ENCODE measurements around the gene FREM1. TPM values are rescaled to one million over a fixed set of nuclear protein-coding genes. Genes with fewer than 3 reads are reported as not detected.

The FREM1 gene, protein sequence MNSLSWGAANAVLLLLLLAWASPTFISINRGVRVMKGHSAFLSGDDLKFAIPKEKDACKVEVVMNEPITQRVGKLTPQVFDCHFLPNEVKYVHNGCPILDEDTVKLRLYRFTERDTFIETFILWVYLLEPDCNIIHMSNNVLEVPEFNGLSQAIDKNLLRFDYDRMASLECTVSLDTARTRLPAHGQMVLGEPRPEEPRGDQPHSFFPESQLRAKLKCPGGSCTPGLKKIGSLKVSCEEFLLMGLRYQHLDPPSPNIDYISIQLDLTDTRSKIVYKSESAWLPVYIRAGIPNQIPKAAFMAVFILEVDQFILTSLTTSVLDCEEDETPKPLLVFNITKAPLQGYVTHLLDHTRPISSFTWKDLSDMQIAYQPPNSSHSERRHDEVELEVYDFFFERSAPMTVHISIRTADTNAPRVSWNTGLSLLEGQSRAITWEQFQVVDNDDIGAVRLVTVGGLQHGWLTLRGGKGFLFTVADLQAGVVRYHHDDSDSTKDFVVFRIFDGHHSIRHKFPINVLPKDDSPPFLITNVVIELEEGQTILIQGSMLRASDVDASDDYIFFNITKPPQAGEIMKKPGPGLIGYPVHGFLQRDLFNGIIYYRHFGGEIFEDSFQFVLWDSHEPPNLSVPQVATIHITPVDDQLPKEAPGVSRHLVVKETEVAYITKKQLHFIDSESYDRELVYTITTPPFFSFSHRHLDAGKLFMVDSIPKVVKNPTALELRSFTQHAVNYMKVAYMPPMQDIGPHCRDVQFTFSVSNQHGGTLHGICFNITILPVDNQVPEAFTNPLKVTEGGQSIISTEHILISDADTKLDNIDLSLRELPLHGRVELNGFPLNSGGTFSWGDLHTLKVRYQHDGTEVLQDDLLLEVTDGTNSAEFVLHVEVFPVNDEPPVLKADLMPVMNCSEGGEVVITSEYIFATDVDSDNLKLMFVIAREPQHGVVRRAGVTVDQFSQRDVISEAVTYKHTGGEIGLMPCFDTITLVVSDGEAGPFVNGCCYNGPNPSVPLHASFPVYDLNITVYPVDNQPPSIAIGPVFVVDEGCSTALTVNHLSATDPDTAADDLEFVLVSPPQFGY (N-terminal part only)
- total RNA-seq, result 10 to 100 TPM in 2 of 6 donors, 1 to 10 TPM in 4; 4.6 to 19.8 (median 7.4) TPM
- polyA plus RNA-seq, result 10 to 100 TPM in 1 of 2 donors, 1 to 10 TPM in 1; 8.4 to 15.4 TPM

DNA sequence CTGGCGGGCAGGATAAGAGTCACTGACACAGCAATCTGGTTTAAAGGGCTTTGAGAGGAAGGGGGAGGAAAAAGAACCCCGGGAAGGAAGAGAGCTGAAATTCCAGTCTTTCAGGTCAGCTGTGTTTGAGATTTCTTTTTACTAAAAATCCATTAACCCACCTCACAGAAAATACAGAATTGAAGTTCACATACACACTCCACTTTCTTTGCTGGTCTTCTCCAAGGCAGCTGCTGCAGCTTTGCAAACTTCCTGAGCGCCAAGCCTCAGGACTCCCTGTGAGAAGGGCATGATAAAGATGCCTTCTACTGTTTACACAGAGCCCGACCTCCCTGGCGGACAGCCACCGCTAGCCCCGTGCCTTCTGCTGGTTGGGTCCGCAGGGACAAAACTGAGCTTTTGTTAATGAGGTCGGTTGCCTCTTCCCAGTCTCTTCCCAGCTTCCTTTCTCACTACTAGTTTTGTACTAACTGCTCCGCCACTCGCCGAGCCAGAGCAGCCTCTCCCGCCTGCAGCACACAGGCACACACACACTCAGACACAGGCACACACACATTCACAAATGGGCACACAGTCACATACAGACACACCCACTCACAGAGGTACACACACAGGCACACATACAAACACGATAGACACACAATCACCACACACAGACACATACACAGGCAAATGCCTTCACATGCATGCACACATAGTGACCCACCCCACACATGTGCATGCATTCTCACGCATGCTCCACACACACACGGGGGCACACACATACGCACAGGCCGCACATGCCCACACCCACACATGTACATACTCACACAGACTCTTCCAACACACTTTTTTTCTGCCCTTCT is at the start of gene FREM1:
FREM1 (minus strand) TSS at position 468 of the 845 bp plus-strand sequence. CDS start 41,451 bp downstream, outside the sequence.
- 6 to 11% methylated on average over 18 of the region's 18 CpGs for WGBS, 2 donors
- Histone ChIP-seq H3K36me3 (no peaks in the 10 kb centered on the region), H3K4me3 (peak within 1 kb of the TSS in 2 of 4 donors; percentile 30 to 33), H3K27ac (peak within 1 kb of the TSS; percentile 25 to 76 (median 48)), H3K4me1 (peaks cover 48 to 73% (median 73%) of the 10 kb centered on the region in 3 donors), H3K9me3 (no peaks in the 10 kb centered on the region), H3K27me3 (no peaks in the 10 kb centered on the region)
- DNase-seq, result peak; percentile 11 to 62 (median 38)
- no peak for FAIRE-seq
- intact Hi-C loops (cut with DNase I), result no loop called here
- TF ChIP-seq, protein P1, sequence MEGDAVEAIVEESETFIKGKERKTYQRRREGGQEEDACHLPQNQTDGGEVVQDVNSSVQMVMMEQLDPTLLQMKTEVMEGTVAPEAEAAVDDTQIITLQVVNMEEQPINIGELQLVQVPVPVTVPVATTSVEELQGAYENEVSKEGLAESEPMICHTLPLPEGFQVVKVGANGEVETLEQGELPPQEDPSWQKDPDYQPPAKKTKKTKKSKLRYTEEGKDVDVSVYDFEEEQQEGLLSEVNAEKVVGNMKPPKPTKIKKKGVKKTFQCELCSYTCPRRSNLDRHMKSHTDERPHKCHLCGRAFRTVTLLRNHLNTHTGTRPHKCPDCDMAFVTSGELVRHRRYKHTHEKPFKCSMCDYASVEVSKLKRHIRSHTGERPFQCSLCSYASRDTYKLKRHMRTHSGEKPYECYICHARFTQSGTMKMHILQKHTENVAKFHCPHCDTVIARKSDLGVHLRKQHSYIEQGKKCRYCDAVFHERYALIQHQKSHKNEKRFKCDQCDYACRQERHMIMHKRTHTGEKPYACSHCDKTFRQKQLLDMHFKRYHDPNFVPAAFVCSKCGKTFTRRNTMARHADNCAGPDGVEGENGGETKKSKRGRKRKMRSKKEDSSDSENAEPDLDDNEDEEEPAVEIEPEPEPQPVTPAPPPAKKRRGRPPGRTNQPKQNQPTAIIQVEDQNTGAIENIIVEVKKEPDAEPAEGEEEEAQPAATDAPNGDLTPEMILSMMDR (IDR thresholded peaks at IDR 0.05), result no peak
- ATAC-seq, result peak; percentile 34 to 56 (median 49)

DNA sequence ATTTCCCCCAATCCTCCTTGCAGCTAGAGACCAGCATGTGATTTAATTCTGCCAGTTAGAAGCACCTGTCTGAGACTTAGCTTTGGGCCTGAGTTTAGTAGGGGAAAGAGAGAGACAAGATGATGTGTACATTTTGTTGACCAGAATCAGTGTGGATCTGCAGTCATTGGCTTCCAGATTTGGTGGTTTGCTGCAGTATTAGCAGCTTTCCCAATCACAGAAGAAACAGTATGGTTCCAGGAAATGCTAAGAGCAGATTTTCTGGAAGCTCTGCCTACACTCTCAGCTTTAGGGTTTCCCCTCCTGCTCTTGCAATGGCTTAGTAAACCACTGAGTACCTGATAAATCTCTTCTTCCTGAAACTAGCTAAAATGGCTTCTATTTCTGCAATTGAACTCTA is 48.8 kb upstream of the FREM1 start:
- no peaks in the 10 kb centered on the region for H3K9me3 ChIP-seq
- TF ChIP-seq, protein P1 (IDR thresholded peaks at IDR 0.05), result no peak
- intact Hi-C loops (cut with DNase I), result no loop called here
- H3K27ac ChIP-seq, result no peak overlapping the region
- H3K36me3 ChIP-seq, result no peaks in the 10 kb centered on the region
- H3K4me3 ChIP-seq, result no peak overlapping the region
- DNase-seq (no peak), ATAC-seq (no peak), FAIRE-seq (no peak)
- H3K27me3 ChIP-seq, result no peaks in the 10 kb centered on the region
- H3K4me1 ChIP-seq, result peaks cover 0 to 6% (median 0%) of the 10 kb centered on the region in 3 donors

DNA sequence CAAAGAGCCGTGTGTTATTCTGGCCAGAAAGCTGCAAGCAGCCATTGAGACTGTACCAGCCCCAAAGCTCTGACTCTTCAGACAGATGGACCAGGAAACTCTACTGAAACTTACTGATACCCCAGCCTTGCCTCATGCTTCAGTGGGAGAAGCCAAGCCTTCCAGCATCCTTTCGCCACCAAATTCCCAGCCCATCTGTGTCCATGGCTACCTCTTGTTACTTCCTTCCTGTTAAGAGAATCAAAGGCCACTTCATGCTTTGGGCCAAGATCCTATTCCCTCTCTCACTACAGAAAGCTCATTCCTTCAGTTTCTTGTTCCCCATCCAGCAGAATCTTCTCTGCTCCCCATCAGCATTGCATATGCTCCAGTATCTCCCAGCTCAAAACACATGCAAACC is 46.9 kb upstream of the FREM1 start:
- Histone ChIP-seq H3K9me3 (no peaks in the 10 kb centered on the region), H3K27me3 (no peaks in the 10 kb centered on the region), H3K36me3 (no peaks in the 10 kb centered on the region), H3K4me1 (peaks cover 0 to 4% (median 0%) of the 10 kb centered on the region in 3 donors), H3K27ac (no peak overlapping the region), H3K4me3 (no peak overlapping the region)
- intact Hi-C loops (cut with DNase I), result no loop called here
- DNase-seq (no peak), ATAC-seq (no peak), FAIRE-seq (no peak)
- TF ChIP-seq, protein P1 (IDR thresholded peaks at IDR 0.05), result no peak
- whole genome bisulfite sequencing, 2 donors, result 45 to 89% methylated on average over 2 of the region's 2 CpGs

DNA sequence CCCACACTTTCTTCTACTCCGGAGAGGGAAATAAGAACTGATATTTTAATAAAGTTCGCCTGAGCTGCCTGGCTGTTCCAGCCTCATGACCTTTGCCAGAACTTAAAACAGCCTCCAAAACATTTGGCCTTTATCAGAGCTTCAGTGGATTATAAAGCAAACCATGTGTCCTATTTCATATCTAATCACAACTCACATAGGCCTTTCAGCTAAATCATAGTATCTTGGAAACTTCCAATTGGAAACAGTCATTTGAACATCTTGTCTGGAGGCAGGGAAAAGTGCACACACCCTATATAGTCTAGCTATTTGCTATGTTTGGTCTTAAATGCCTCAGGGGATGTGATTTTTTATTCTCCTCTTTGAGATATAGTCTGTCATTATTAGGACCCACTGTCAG is 46.0 kb upstream of the FREM1 start:
- no peaks in the 10 kb centered on the region for H3K4me1 ChIP-seq
- no peaks in the 10 kb centered on the region for H3K36me3 ChIP-seq
- no peaks in the 10 kb centered on the region for H3K27me3 ChIP-seq
- DNase-seq (no peak), FAIRE-seq (no peak), ATAC-seq (no peak)
- H3K4me3 ChIP-seq, result no peak overlapping the region
- H3K9me3 ChIP-seq, result no peaks in the 10 kb centered on the region
- 76 to 79% methylated on average over 2 of the region's 2 CpGs for WGBS, 2 donors
- TF ChIP-seq, protein P1 (IDR thresholded peaks at IDR 0.05), result no peak
- H3K27ac ChIP-seq, result no peak overlapping the region
- intact Hi-C loops (cut with DNase I), result no loop called here
